Trophoblast cell (in vitro differentiated cells and primary cell): Measurements from ENCODE around the gene KLHL12.

ENCODE experiments used
- DNase-seq, 2 donors: peaks; one replicate each; pipeline ENCODE4 v3.0.0-alpha.2; 2016
- H2AFZ ChIP-seq: 2 replicates; pipeline ENCODE4 v1.6.1; 2013; ENCODE audit warnings: low read length, moderate library complexity, mild to moderate bottlenecking; ENCODE audit not compliant: insufficient read depth, poor library complexity
- H2AK5ac ChIP-seq: 2 replicates; pipeline ENCODE4 v1.6.1; 2013; ENCODE audit warnings: mild to moderate bottlenecking, low read length
- H2BK120ac ChIP-seq: 2 replicates; pipeline ENCODE4 v1.6.1; 2013; ENCODE audit warnings: low read length, mild to moderate bottlenecking, moderate library complexity; ENCODE audit not compliant: insufficient read depth, poor library complexity
- H2BK12ac ChIP-seq: 2 replicates; pipeline ENCODE4 v1.6.1; 2013; ENCODE audit warnings: mild to moderate bottlenecking, low read length, moderate library complexity
- H2BK5ac ChIP-seq: 2 replicates; pipeline ENCODE4 v1.6.1; 2013; ENCODE audit warnings: low read length, low read depth, moderate library complexity, mild to moderate bottlenecking; ENCODE audit not compliant: poor library complexity
- H3K14ac ChIP-seq: 2 replicates; pipeline ENCODE4 v1.6.1; 2013; ENCODE audit warnings: mild to moderate bottlenecking, low read length
- H3K18ac ChIP-seq: 2 replicates; pipeline ENCODE4 v1.6.1; 2013; ENCODE audit warnings: mild to moderate bottlenecking, low read length
- H3K23ac ChIP-seq: 2 replicates; pipeline ENCODE4 v1.6.1; 2013; ENCODE audit warnings: low read length
- H3K27ac ChIP-seq: 2 replicates; pipeline ENCODE4 v1.5.1; 2013; ENCODE audit warnings: low read depth, mild to moderate bottlenecking, inconsistent platforms, low read length, moderate library complexity
- H3K27me3 ChIP-seq: 2 replicates; pipeline ENCODE4 v1.6.1; 2013; ENCODE audit warnings: inconsistent platforms, mild to moderate bottlenecking, low read length, moderate library complexity; ENCODE audit not compliant: insufficient read depth
- H3K36me3 ChIP-seq, 2 experiments: 1 replicate in 1 of 2; 2 replicates in 1 of 2; pipeline ENCODE4 v1.6.1; 2013; ENCODE audit warnings: low read length in 2 of 2, mild to moderate bottlenecking in 2 of 2, moderate library complexity in 1 of 2; ENCODE audit not compliant: insufficient read depth in 2 of 2, control insufficient read depth in 1 of 2
- H3K4ac ChIP-seq: 2 replicates; pipeline ENCODE4 v1.6.1; 2013; ENCODE audit warnings: low read depth, mild to moderate bottlenecking, low read length, moderate library complexity
- H3K4me1 ChIP-seq, 2 experiments: 1 replicate in 1 of 2; 2 replicates in 1 of 2; pipeline ENCODE4 v1.6.1; 2013; ENCODE audit warnings: low read length in 2 of 2, mild to moderate bottlenecking in 2 of 2, moderate library complexity in 1 of 2; ENCODE audit not compliant: insufficient read depth in 2 of 2, control insufficient read depth in 1 of 2
- H3K4me2 ChIP-seq: 2 replicates; pipeline ENCODE4 v1.6.1; 2013; ENCODE audit warnings: inconsistent platforms, mild to moderate bottlenecking, low read length, moderate library complexity
- H3K4me3 ChIP-seq: 2 replicates; pipeline ENCODE4 v1.5.1; 2013; ENCODE audit warnings: mild to moderate bottlenecking, low read depth, low read length, inconsistent platforms
- H3K79me1 ChIP-seq: one replicate; pipeline ENCODE4 v1.6.1; 2013; ENCODE audit warnings: low read length
- H3K79me2 ChIP-seq: 2 replicates; pipeline ENCODE4 v1.6.1; 2013; ENCODE audit warnings: low read length, mild to moderate bottlenecking; ENCODE audit not compliant: control insufficient read depth, insufficient read depth, poor library complexity
- H3K9ac ChIP-seq: 2 replicates; pipeline ENCODE4 v1.6.1; 2013; ENCODE audit warnings: mild to moderate bottlenecking, low read length
- H3K9me3 ChIP-seq: 2 replicates; pipeline ENCODE4 v1.6.1; 2013; ENCODE audit warnings: low read depth, mild to moderate bottlenecking, control low read depth, inconsistent platforms, low read length; ENCODE audit not compliant: insufficient read depth
- H4K12ac ChIP-seq: 2 replicates; pipeline ENCODE4 v1.6.1; 2013; ENCODE audit warnings: low read depth, mild to moderate bottlenecking, low read length, moderate library complexity
- H4K8ac ChIP-seq: 2 replicates; pipeline ENCODE4 v1.6.1; 2013; ENCODE audit warnings: low read depth, mild to moderate bottlenecking, low read length, moderate library complexity
- H4K91ac ChIP-seq: one replicate; pipeline ENCODE4 v1.6.1; 2013; ENCODE audit warnings: low read depth, mild to moderate bottlenecking, low read length, moderate library complexity
- WGBS: extraction: QIAGEN DNeasy Blood & Tissue Kit; methylation state at CpG from one replicate; pipeline ENCODE4 v1.1.7; 2013; ENCODE audit warnings: missing lambda C conversion rate; ENCODE audit not compliant: insufficient read length, insufficient coverage; ENCODE audit errors: extremely low coverage; 5-methylcytosine and 5-hydroxymethylcytosine counted together

Gene KLHL12

GRCh38 chr1:202888531-202889360 is 38.3 kb downstream of the KLHL12 start, which contains the start of gene RABIF:
RABIF (minus strand) TSS chr1:202889149; CDS start chr1:202889098, 51 bp downstream.
- Histone ChIP-seq H3K79me1 (peaks cover 9% of the 10 kb centered on the region), H4K12ac (peak within 1 kb of the TSS; percentile 87), H3K18ac (peak within 1 kb of the TSS; percentile 83), H3K4me2 (peak within 1 kb of the TSS; percentile 98), H3K27ac (peak within 1 kb of the TSS; percentile 95), H4K8ac (peak within 1 kb of the TSS; percentile 94), H2AFZ (peak within 1 kb of the TSS; percentile 79), H3K36me3 (peaks cover 8 to 15% of the 10 kb centered on the region in 2 experiments), H2BK12ac (no peak within 1 kb of the TSS), H3K23ac (no peak within 1 kb of the TSS), H3K9ac (peak within 1 kb of the TSS; percentile 89), H3K4me3 (peak within 1 kb of the TSS; percentile 87), H3K9me3 (no peaks in the 10 kb centered on the region), H3K4ac (peak within 1 kb of the TSS; percentile 68), H3K14ac (peak within 1 kb of the TSS; percentile 76), H3K27me3 (no peaks in the 10 kb centered on the region), H3K4me1 (no peaks in the 10 kb centered on the region), H4K91ac (peak within 1 kb of the TSS; percentile 98), H2BK5ac (peak within 1 kb of the TSS; percentile 83), H2BK120ac (peak within 1 kb of the TSS; percentile 78), H2AK5ac (no peak within 1 kb of the TSS), H3K79me2 (peaks cover 6% of the 10 kb centered on the region)
- no CpG with 5 or more reads among the region's 84 CpGs for WGBS
- DNase-seq, result peak; percentile 99 to 100

GRCh38 chr1:202888221-202888530 is 38.9 kb downstream of the KLHL12 start:
- Histone ChIP-seq H3K79me1 (peaks cover 9% of the 10 kb centered on the region), H3K27me3 (no peaks in the 10 kb centered on the region), H3K79me2 (peaks cover 6% of the 10 kb centered on the region), H3K9me3 (no peaks in the 10 kb centered on the region), H4K8ac (peak overlapping the region; percentile 94), H3K18ac (peak overlapping the region; percentile 43), H2BK5ac (peak overlapping the region; percentile 26), H2AK5ac (no peak overlapping the region), H2AFZ (peak overlapping the region; percentile 79), H4K12ac (peak overlapping the region; percentile 35), H3K27ac (peak overlapping the region; percentile 95), H2BK12ac (no peak overlapping the region), H3K23ac (no peak overlapping the region), H3K4ac (no peak overlapping the region), H3K14ac (peak overlapping the region; percentile 55), H4K91ac (no peak overlapping the region), H3K4me1 (no peaks in the 10 kb centered on the region), H3K4me3 (peak overlapping the region; percentile 87), H2BK120ac (peak overlapping the region; percentile 20), H3K36me3 (peaks cover 8 to 14% of the 10 kb centered on the region in 2 experiments), H3K9ac (peak overlapping the region; percentile 81), H3K4me2 (peak overlapping the region; percentile 98)
- no CpG with 5 or more reads among the region's 10 CpGs for WGBS
- DNase-seq, result no peak

- Histone ChIP-seq H3K4me3 (peak overlapping the region; percentile 13), H2AFZ (no peak overlapping the region), H2BK120ac (no peak overlapping the region), H2BK5ac (no peak overlapping the region), H3K18ac (no peak overlapping the region), H2AK5ac (no peak overlapping the region), H2BK12ac (no peak overlapping the region), H3K79me2 (no peaks in the 10 kb centered on the region), H3K9me3 (no peaks in the 10 kb centered on the region), H4K12ac (no peak overlapping the region), H3K4me2 (no peak overlapping the region), H3K27me3 (no peaks in the 10 kb centered on the region), H3K27ac (no peak overlapping the region), H3K36me3 (peaks cover 10 to 18% of the 10 kb centered on the region in 2 experiments), H3K4me1 (no peaks in the 10 kb centered on the region), H3K23ac (no peak overlapping the region), H3K9ac (no peak overlapping the region), H4K91ac (no peak overlapping the region), H3K79me1 (no peaks in the 10 kb centered on the region), H3K14ac (no peak overlapping the region), H4K8ac (no peak overlapping the region), H3K4ac (no peak overlapping the region)
- DNase-seq, result no peak
- WGBS, result no CpG with 5 or more reads among the region's 10 CpGs
These were observed 46.0 kb downstream of the KLHL12 start for GRCh38 chr1:202880961-202881460.

- Histone ChIP-seq H3K4me1 (no peaks in the 10 kb centered on the region), H3K4ac (no peak overlapping the region), H2BK5ac (no peak overlapping the region), H2AFZ (no peak overlapping the region), H3K18ac (no peak overlapping the region), H3K4me2 (no peak overlapping the region), H3K79me1 (no peaks in the 10 kb centered on the region), H3K4me3 (no peak overlapping the region), H4K12ac (no peak overlapping the region), H2AK5ac (no peak overlapping the region), H2BK120ac (no peak overlapping the region), H4K91ac (no peak overlapping the region), H3K9me3 (no peaks in the 10 kb centered on the region), H4K8ac (no peak overlapping the region), H3K14ac (no peak overlapping the region), H3K27me3 (no peaks in the 10 kb centered on the region), H3K23ac (no peak overlapping the region), H2BK12ac (no peak overlapping the region), H3K36me3 (peaks cover 10 to 18% of the 10 kb centered on the region in 2 experiments), H3K79me2 (no peaks in the 10 kb centered on the region), H3K27ac (no peak overlapping the region), H3K9ac (no peak overlapping the region)
- no peak for DNase-seq
These were observed 47.0 kb downstream of the KLHL12 start for GRCh38 chr1:202880062-202880461.
